Measurements from ENCODE around the gene CHD9.

GRCh38 chr16:53172517-53172916, 117.7 kb downstream of the CHD9 start:
- no peak for TF ChIP-seq CTCF (IDR thresholded peaks at IDR 0.05)
- TF ChIP-seq POLR2A (IDR thresholded peaks at IDR 0.05), result no peak
- TF ChIP-seq POLR2AphosphoS5 (IDR thresholded peaks at IDR 0.05), result no peak
- no peak for TF ChIP-seq EP300 (IDR thresholded peaks at IDR 0.05)

Data from sigmoid colon (tissue), 4 donors.